Upper lobe of right lung (tissue), 1 donor: ENCODE results near the gene AKAP7. TPM values are rescaled to one million over a fixed set of nuclear protein-coding genes. Genes with fewer than 3 reads are reported as not detected.
A peak's percentile ranks its signal among the peaks of the same experiment; 100 is the strongest.

Source experiments
- ATAC-seq: fragments of 200-7000 bp; cut with Tn5 transposase; one replicate; pipeline ENCODE4 v1.9.1; 2020; ENCODE audit warnings: mild to moderate bottlenecking, moderate library complexity
- DNase-seq: peaks from one replicate; pipeline ENCODE4 v3.0.0-alpha.2; 2020
- H3K27ac ChIP-seq: fragments of 200-600 bp; one replicate; pipeline ENCODE4 v1.8.0; 2022
- H3K27me3 ChIP-seq: fragments of 200-600 bp; one replicate; pipeline ENCODE4 v1.8.0; 2022; ENCODE audit warnings: mild to moderate bottlenecking
- H3K36me3 ChIP-seq: fragments of 200-600 bp; one replicate; pipeline ENCODE4 v1.8.0; 2022
- H3K4me1 ChIP-seq: fragments of 200-600 bp; one replicate; pipeline ENCODE4 v1.8.0; 2022
- H3K4me3 ChIP-seq: fragments of 200-600 bp; one replicate; pipeline ENCODE4 v1.8.0; 2022; ENCODE audit warnings: mild to moderate bottlenecking
- H3K9me3 ChIP-seq: fragments of 200-600 bp; one replicate; pipeline ENCODE4 v1.8.0; 2022
- intact Hi-C: fragments of 100-400 bp; cut with DNase I; formaldehyde crosslinking; loops from one replicate; pipeline ENCODE4 v1.11.0; 2022
- total RNA-seq: library from RNA; stranded (reverse); fragmentation: NEBNext Ultra II Directional; extraction: Animal tissue kit (Norgen Biotek cat#: 25700); gene quantifications from one replicate; pipeline ENCODE4 v1.2.1, GENCODE V29; 2021
- TF ChIP-seq, protein P1 (sequence below): fragments of 200-600 bp; IDR thresholded peaks from one replicate; pipeline ENCODE4 v1.8.0; 2022; ENCODE audit warnings: antibody characterized with exemption
- donor health status: DM: no; HTN: yes; CAD: no; lungs with severe emphysema.

The AKAP7 gene
- total RNA-seq, 1 donor from 2014 or later = 11.1 TPM

- H3K9me3 ChIP-seq = no peaks in the 10 kb centered on the region
- no peak overlapping the region for H3K4me3 ChIP-seq
- no peaks in the 10 kb centered on the region for H3K27me3 ChIP-seq
- no peak overlapping the region for H3K27ac ChIP-seq
- no peak for DNase-seq
- H3K36me3 ChIP-seq = no peaks in the 10 kb centered on the region
- ATAC-seq = peak; percentile 75
- H3K4me1 ChIP-seq = no peaks in the 10 kb centered on the region
- intact Hi-C loops = loop anchor here (5.0 kb wide), 1 partner anchor 240 kb away; no protein-coding TSS in a partner anchor
- TF ChIP-seq, protein P1, sequence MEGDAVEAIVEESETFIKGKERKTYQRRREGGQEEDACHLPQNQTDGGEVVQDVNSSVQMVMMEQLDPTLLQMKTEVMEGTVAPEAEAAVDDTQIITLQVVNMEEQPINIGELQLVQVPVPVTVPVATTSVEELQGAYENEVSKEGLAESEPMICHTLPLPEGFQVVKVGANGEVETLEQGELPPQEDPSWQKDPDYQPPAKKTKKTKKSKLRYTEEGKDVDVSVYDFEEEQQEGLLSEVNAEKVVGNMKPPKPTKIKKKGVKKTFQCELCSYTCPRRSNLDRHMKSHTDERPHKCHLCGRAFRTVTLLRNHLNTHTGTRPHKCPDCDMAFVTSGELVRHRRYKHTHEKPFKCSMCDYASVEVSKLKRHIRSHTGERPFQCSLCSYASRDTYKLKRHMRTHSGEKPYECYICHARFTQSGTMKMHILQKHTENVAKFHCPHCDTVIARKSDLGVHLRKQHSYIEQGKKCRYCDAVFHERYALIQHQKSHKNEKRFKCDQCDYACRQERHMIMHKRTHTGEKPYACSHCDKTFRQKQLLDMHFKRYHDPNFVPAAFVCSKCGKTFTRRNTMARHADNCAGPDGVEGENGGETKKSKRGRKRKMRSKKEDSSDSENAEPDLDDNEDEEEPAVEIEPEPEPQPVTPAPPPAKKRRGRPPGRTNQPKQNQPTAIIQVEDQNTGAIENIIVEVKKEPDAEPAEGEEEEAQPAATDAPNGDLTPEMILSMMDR = peak; percentile 62
Measured at GRCh38 chr6:131116755-131117360, 18.4 kb upstream of the AKAP7 start.

GRCh38 chr6:131117878-131118277 is 17.4 kb upstream of the AKAP7 start:
- Histone ChIP-seq H3K9me3 (no peaks in the 10 kb centered on the region), H3K4me3 (no peak overlapping the region), H3K27me3 (no peaks in the 10 kb centered on the region), H3K36me3 (no peaks in the 10 kb centered on the region), H3K27ac (no peak overlapping the region), H3K4me1 (no peaks in the 10 kb centered on the region)
- ATAC-seq = peak; percentile 56
- intact Hi-C loops = loop anchor here (5.0 kb wide), 1 partner anchor 241 kb away; no protein-coding TSS in a partner anchor
- DNase-seq = no peak
- TF ChIP-seq, protein P1 = no peak

- no peak for DNase-seq
- intact Hi-C loops = no loop called here
Measured at GRCh38 chr6:131122007-131122406, 13.3 kb upstream of the AKAP7 start.

DNA sequence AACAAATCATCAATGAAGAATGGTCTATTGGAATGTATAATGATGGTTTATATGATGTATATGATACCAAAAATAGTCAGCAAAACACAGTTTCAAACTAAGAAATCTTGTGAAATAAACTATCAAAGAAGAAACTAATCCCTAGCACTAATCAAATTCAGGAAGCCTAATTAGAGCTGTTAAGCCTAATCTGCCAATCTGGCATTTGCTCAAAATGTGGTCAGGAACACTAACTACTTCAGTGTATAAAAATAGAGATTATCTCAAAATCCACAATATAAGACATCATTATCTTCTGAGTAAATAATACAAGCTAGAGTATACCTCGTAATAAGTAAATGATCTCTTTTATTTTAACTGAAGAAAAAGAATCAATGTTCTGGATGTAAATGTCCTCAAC is 12.8 kb upstream of the AKAP7 start:
- TF ChIP-seq, protein P1 = no peak
- intact Hi-C loops = no loop called here
- Histone ChIP-seq H3K9me3 (no peaks in the 10 kb centered on the region), H3K4me3 (no peak overlapping the region), H3K36me3 (no peaks in the 10 kb centered on the region), H3K27ac (no peak overlapping the region), H3K27me3 (no peaks in the 10 kb centered on the region), H3K4me1 (no peaks in the 10 kb centered on the region)
- DNase-seq (no peak), ATAC-seq (no peak)

More at GRCh38 chr6:131122007-131122406, 13.3 kb upstream of the AKAP7 start:
- no peaks in the 10 kb centered on the region for H3K9me3 ChIP-seq
- no peaks in the 10 kb centered on the region for H3K4me1 ChIP-seq
- TF ChIP-seq, protein P1 = no peak
- no peak overlapping the region for H3K27ac ChIP-seq
- ATAC-seq = no peak
- H3K27me3 ChIP-seq = no peaks in the 10 kb centered on the region
- H3K36me3 ChIP-seq = no peaks in the 10 kb centered on the region
- no peak overlapping the region for H3K4me3 ChIP-seq

- ATAC-seq (no peak), DNase-seq (no peak)
- no peaks in the 10 kb centered on the region for H3K4me1 ChIP-seq
- no peaks in the 10 kb centered on the region for H3K27me3 ChIP-seq
- no peak overlapping the region for H3K27ac ChIP-seq
- no peaks in the 10 kb centered on the region for H3K36me3 ChIP-seq
- TF ChIP-seq, protein P1 = no peak
- intact Hi-C loops = no loop called here
- H3K4me3 ChIP-seq = no peak overlapping the region
- no peaks in the 10 kb centered on the region for H3K9me3 ChIP-seq
Measured at GRCh38 chr6:131124336-131125071, 10.8 kb upstream of the AKAP7 start.
